T-helper 9 cell (primary cell): ENCODE data around the gene CALM3.
"Not testable (repeated sequence)": the region's sequence is repeated elsewhere in the genome, so short reads cannot be mapped to it uniquely, and the experiment has no call there.

Experiments used
- DNase-seq: peaks from one replicate; pipeline ENCODE4 v3.0.0-alpha.2; 2020

The CALM3 gene

DNA sequence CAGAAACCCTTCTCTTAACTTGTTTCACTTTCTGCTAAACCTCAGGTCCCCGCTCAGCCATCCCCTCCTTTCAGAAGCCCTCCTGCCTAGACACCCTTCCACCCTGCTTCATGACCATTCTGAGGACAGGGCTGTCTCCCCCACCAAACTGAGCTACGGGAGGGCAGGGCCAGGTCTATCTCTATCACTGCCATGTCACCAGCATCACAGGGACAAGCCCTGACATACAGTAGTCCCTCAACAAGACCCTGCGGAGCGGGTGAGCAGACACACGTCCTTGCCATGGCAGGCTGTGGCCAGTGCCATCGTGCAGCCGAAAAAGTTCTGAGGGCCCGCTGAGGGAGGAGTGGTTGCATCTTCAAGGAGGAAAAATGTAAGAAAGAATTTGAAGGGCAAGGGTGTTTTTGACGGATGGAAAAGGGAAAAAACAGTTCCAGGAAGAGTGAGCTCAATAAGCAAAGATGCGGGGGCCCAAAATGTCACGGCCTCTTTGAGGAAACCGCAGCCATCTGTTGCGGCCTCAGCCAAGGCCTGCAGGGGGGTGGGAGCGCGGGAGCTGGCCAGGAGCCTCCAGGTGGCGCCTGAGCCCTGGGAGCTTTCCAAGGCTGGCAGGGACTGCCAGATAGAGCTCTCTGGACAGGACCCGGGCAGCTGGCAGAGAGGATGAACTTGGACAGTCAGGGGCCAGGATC lies 15.6 kb downstream of the CALM3 start:
- no peak for DNase-seq

DNA sequence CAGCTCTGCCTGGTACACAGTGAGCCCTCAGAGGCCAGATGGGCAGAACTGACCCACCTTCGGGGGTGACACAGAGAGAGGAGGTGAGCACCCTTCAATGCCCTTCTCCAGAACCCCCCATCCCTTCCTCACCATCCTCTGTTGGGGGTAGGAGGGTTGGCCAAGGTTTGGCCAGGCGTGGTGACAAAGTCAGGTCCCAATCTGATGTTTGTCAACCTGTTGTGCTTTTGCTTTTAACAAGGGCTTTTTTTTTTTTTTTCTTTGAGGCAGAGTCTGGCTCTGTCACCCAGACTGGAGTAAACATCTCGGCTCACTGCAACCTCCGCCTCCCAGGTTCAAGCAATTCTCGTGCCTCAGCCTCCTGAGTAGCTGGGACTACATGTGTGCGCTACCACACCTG lies 16.5 kb downstream of the CALM3 start:
- no peak for DNase-seq

DNA sequence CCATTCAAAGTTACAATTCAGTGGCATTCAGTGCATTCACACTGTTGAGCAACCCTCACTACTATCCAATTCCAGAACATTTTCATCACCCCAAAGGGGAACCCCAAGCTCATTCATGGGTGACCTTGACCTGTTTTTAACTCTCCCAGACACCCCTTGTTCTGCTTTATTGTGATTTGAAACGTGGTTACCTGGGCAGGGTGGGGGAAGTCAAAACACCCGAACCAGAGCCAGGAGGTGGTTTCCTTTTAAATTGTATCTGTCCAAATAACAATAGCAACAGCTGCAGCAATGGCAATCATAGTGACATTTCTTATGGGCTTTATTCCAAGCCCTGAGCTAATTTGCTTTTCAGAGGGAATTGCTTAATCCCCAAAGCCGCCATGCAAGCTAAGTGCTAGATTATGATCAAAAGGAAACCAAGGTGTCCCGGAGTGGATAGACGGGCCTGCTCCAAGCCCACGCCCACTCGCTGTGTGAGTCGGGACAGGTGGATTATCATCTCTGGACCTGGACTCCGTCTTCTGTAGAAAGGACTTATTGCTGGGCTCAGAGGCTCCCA lies 17.6 kb downstream of the CALM3 start:
- no peak for DNase-seq

DNA sequence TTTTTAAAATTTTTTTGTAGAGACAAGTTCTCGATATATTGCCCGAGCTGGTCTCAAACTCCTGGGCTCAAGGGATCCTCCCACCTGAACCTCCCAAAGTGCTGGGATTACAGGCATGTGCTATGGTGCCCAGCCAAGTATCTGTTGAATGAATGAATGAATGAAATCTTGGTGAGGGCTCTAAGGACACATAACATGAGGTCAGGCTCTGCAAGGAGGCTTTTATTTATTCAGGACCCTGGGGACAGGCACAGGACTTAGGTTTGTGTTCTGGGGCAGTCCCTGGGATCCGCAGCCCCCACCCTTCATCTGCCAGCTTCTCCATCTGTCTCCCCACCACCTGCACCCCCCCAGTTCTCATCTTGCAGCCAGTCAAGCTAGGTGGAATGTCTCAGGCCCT lies 19.1 kb downstream of the CALM3 start:
- no peak for DNase-seq

DNA sequence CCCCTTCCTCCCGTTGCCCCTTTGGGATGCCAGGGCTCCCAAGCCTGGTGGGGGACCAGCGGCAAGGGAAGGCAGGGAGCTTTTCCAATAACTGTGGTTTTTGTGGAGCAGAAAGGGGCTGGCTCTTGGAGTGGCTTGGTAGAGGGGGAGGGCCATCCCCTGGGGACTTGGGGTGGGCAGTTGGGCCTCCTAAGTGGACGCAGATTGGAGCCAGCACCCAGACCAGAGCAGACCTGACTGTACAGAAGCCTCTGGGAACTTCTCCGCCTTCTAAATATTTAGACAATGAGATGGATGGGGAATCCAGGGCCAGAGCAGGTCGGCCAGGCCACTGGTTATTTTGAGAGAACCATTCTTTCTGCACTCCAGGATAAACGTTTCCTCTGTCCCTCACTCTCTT lies 19.6 kb downstream of the CALM3 start:
- no peak for DNase-seq

DNA sequence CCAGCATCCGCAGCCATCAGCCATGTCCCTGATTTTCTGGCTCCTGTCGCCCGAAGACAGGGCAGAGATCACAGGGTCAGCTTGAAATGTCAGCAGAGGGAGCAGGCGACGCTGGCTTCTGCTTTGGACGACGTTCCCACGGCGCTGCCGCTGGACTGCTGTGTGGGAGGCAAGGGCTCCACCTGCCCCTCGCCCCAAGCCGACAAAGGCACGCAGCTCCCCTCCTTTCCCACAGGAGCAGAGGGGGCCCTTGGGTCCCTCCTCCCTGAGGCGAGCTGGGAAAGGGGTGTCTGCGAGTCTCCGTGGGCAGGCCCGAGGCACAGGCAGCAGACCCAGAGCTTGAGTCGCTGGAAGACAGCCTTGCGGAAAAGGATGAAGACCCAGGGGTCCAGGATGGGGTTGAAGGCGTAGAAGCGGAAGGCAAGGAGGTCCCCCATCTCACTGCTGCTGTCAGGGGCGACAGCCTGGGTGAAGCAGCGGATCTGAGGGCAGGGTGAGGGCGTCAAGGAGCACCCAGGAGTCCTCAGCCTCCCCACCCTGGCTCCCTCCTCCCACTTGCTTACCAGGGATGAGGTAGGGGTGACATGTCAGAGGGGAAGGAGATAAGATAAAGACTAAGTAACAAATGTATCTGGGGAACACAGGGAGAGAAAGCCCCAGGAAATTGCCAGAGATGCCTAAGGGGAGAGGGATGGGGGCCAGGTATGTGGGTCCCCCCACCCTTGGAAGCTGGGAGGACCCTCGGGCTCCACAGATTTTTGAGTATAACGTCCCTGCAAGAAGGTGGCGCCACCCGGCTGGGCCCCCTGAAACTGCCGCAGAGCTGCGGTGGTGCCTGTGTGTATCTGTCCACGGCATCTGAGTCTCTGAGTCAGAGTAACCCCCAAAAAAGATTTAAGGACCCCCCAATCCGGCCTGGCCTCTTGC lies 20.3 kb downstream of the CALM3 start:
- DNase-seq: no peak

DNA sequence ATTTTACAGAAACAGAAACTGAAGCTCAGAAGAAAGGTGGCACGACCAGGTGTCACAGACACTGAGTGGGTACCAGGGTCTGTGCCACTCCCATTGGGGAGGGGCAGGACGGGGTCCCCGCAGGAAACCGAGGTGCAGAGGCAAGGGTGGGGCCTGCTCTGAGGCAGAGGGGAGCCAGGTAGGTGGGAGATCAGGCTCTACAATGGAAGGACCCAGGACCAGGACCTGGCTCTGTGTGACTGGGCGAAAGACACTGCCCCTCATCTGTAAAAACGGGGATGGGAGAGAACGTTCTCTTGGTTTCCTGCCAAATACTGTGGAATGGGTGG lies 21.0 kb downstream of the CALM3 start:
- DNase-seq: no peak

DNA sequence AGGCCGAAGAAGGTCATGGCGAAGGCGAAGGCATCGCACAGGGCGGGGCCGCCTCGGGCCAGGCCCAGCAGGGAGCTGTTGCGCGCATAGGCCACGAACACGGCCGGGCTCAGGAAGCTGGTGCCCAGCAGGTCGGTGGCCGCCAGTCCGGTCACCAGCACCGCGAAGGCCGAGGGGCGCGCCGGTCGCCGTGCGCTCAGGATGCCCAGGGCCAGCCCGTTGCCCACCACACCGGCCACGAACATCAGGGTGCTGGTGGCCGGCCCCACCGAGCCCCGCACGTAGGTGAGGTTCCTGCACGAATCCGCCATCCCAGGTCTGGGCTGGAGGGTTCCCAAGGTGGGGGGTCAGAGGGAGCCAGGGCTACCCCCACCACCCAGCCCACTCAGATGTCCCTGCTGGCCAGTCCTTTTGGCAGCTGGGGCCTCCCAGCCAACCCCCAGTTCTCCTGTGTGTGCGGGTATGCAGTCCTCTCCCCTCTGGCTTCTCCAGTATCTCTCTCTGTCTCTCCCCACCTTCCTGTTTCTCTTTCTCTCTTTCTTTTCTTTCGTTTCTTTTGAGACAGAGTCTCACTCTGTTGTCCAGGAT lies 22.9 kb downstream of the CALM3 start:
- no peak for DNase-seq

DNA sequence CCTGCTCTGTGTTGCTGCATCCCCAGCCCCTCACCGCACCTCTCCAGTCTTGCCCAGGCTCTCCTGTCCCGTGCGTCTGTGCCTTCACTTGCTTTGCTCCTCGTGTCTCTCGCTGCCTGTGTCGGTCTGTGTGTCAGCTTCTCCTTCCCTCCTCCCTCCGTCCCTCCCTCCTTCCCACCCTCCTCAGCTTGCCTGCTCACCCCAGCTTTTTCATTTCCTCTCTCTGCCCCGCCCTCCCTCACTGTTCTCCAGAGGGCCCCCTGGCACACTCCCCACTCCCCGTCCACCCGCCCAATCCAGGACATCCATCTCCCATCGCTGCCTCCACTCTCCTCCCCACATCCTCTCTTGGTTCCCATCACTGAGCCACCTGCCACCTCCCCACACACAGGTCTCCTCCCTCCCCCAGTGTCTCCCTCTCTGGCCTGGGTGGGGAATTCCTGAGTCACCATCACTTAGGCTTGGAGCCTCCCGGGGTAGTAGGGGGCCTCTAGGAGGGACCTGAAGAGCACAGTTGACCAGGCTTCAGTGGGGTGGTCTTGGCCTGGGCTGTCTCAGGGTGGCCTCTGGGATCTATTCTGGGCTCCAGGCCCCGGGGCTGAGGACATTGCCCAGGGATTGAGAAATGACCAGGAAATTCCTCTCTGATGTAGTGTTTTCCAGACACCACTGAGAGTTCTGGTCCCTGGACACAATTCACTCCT lies 24.0 kb downstream of the CALM3 start, which contains the start of gene PTGIR:
Gene PTGIR, minus strand, starts transcription at position 132 of the 704 bp plus-strand sequence. CDS start 864 bp downstream, outside the sequence.
- DNase-seq: no peak

DNA sequence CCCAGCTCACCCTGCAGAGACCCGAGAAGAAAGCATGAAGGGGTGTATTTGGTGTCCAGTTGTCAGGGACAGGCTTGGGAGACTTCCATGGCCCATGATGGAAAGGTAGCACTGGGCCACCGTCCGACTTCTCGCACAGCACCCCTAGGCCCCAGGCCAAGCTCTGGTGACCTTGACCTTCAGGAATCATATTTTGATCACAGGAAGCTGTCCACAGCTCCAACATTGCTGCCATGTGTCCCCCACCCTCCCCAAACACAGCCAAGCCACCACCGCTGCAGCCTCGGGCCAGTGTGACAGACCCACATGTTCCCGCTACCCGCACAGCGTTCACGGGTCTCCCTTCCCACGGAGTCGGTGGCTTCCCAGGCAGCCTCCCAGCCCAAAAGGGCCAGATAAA lies 24.6 kb downstream of the CALM3 start:
- DNase-seq: no peak

DNA sequence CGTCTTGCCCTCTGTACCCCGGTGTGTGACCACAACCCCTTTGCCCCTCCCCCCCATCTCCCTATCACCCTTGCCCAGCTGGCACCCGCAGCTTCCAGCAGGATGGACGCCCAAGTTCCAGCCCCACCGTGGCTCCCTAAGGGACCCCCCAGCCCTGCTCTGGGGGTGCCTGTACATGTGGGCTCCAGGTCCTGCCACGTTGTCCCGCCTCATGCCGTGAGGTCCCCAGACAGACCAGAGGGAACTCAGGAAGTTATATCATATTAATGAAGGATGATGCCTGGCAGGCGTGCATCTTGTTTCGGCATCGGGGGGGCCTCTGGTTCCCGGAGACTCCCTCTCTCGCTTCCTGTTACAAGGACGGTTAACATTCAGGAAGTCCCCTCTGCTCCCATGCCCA lies 25.3 kb downstream of the CALM3 start:
- DNase-seq: no peak

DNA sequence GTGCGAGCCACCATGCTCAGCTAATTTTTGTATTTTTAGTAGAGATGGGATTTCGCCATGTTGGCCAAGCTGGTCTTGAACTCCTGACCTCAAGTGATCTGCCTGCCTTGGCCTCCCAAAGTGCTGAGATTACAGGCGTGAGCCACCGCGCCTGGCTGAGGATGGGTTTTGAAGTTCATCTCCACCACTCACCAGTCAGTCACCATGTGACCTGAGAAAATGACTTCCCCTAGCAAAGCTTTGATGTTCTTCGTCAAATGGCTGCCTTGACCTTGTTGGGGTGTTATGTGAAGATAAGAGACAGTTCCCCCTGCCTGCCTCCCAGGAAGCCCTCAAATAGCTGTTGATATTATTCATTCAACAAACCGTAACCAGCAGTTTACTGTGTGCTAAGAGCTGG lies 27.8 kb downstream of the CALM3 start:
- DNase-seq: not testable (repeated sequence)

DNA sequence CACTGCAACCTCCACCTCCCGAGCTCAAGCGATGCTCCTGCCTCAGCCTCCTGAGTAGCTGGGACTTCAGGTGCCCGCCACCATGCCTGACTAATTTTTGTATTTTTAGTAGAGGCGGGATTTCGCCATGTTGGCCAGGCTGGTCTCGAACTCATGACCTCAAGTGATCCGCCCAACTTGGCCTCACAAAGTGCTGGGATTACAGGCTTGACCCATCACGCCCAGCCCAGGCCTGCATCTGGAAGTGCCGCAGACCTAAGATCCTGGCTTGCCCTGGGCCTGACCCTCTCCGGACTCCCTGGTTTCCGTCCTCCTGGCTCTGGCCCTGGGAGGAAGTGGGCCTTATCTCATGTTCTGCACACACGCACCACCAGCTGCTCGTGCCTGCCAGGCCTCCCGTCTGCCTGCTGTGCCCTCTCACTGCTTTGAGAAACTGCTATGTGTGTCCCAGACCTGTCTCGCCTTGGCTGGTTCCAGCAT lies 28.5 kb downstream of the CALM3 start:
- DNase-seq: no peak

DNA sequence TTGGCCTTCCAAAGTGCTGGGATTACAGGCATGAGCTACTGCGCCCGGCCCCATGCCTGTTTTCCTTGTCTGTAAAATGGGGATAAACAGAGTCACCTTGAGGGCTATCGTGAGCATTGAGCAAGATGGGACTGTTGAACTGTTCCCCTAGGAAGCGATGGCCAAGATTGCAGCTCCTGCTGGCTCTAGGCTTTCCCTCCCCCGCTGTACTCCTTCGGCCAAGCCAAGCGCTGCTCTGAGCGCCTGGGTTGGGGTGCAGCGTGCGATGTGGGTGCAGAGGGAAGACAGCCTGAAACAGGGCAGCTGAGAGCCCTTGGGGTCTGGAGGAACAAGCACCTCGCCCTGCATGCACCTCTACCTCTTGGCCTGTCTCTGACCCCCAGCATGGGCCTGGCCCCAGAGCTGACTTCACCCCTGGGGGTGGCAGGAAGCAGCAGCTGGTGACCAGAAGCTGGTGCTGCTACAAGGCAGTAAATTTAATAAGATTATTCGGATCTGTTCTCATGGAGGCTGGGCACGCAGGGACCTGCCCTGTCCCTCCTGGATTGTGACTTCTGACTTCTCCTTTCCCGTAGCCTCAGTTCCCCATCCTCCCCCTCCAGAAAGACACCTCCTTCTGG lies 29.6 kb downstream of the CALM3 start:
- no peak for DNase-seq

DNA sequence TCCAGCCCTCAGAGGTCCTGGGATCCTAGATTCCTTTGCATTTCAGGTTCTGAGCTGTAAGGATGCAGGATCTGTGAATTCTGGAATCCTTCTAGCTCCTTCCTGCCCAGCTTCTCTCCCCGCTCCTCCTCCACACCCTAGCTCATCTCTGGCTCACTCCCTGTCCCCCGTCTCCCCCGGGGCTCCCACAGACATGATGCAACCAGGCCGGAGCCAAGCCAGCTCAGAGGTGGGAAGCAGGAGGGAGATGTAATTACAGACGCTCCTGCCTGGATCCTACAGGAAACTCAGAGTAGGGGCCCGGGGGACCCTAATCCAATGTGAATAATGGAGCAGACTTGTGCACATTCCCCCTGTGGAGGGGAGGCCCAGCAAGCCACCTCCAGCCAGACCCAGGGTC lies 30.4 kb downstream of the CALM3 start:
- no peak for DNase-seq

DNA sequence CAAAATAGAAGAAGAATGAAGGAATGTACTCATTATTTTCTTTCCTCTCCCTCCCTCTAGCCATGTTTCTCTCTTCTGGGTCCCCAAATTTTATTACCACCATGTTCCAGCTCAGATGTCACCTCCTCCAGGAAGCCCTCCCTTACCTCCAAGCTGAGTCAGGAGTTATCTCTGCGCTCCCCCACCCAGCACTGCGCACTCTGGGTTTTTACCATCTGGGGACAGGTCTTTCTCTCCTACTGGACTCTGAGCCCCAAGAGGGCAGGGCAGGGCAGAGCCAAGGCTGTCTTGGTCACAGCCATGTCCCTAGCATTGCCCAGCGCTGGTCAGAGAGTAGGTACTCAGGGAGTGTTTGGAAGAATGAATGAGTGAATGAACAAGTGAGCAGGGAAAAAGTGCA lies 32.0 kb downstream of the CALM3 start:
- DNase-seq: no peak

DNA sequence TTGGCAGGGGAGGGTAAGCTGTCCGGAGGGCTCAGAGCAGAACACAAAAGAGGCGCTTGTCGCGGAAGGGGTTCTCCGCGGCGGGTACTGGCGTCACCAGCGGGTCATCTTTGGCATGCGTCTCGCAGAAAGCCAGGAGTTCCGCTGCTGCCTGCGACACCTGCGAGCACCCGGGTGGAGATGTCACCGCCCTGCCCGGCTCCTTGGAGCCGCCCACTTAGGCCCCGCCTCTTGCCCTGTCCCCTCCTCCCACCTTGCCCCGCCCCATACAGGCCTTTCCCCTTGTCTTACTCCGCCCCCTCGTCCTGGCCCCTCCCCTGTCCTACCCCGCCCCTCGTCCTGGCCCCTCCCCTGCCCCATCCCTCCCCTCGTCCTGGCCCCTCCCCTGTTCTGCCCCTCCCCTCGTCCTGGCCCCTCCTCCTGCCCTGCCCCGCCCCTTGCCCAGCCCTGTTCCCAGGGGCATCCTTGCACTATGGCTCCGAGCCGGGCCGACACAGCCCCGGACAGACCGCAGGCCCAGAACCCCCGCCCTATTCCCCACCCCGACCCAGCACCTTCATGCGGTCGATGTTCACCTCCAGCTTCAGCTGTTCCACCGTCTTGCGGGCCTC lies 33.0 kb downstream of the CALM3 start:
- DNase-seq: peak; percentile 98

DNA sequence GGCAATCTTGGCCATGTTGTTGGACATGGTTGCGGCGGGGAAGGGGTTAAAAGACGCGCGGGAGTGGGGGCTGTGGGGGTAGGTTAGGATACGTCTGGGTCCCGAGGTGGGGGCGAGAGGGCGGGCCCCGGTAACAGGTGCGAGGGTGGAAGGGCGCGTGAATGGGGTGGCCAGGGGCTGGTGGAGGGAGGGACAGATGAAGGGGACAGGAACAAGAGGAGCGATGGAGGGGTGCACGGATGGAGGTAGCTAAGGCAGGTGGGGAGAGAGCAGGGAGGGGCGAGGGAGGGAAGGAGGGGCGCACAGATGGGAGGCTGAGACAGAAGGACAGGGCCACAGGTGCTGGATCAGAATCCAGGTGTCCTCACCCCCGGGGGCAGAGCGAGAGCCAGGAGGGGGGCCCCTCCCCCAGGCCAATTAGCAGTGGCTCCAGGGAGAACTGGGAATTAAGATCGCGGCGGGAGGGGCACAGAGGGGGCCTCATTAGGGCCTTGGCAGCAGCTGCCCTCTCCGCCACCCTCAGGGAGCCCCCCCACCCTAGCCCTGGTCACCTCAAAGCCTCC lies 33.6 kb downstream of the CALM3 start:
- DNase-seq: no peak

DNA sequence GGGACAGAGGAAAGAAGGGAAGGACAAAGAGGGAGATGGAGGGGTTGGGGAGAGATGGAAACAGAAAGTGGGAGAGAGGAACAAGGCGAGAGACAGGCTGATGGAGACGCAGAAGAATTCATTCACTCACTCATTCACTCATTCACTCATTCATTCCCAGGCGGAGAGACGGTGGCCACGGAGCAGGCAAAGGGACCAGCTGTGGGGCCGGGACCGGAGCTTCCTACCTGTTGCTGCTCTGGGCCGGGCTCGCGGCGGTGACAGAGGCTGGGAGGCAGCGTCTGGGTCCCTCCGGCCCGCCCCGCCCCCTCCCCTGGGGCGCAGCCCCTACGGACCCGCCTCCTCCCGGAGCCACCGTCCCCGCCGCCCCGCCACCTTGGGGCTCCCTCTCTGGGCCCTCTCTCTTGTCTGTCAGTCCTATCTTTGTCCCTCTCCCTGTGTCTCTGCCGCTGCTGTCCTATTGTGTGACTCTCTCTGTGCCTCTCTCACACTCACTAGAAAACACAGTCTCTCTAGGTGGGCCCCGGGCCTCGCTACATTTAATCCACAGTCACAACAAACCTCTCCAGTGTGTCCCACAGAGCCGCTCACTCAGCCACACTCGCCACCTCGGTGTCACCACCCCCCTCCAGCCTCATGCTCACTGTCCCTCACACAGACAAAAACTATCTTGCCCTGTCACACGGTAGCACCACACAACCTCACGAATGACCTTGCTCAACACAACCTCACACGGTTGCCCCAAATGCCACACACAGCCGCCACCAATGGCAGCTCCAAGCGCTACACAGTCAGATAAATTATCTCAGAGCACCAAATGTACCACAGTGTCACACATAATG lies 35.0 kb downstream of the CALM3 start, which contains the start of gene GNG8:
Gene GNG8, minus strand, starts transcription at position 283 of the 842 bp plus-strand sequence. CDS start 1,520 bp downstream, outside the sequence.
- DNase-seq: no peak

DNA sequence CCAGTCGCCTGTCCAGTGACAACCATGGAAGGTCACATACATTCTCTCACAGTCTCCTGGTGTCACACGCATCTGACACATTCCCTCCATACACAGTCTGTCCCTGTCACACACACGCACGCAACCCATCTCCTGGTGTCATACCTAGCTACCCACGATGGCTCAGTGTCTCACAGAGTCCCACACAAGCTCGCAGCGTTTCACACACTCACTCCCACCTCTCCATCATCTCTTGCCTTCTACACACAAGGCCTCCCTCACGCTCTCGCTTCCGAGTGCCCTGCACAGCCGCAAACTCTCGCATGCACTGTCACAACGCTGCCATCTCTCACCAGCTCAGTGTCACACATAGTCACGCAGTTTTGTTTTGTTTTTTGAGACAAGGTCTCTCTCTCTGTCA lies 36.1 kb downstream of the CALM3 start:
- DNase-seq: no peak
